HepG2 (cell line): Measurements from ENCODE around the gene SLC16A13. TPM values are rescaled to one million over a fixed set of nuclear protein-coding genes. Genes with fewer than 3 reads are reported as not detected.
A peak's percentile ranks its signal among the peaks of the same experiment; 100 is the strongest.

Experiments
- ATAC-seq: fragments of 200-7000 bp; cut with Tn5 transposase; 3 replicates; pipeline ENCODE4 v1.9.1; 2020; ENCODE audit warnings: mild to moderate bottlenecking, moderate library complexity
- BruUV-seq: library from RNA; stranded (reverse); fragments of 400-500 nt; replicated peaks from 2 replicates; lab custom pipeline; 2021; lab: Mats Ljungman, UMichigan
- CTCF ChIA-PET: fragments of 300-600 bp; formaldehyde crosslinking; extraction: SDS; loops from one replicate; lab custom pipeline; 2021; ENCODE audit warnings: low total read pairs, inconsistent platforms, low intra/inter-chr PET ratio; lab: Yijun Ruan, JAX
- POLR2A ChIA-PET: fragments of 350-600 bp; sonication (Branson Sonifier 250); formaldehyde crosslinking; loops from one replicate; lab custom pipeline; 2020; ENCODE audit warnings: antibody characterized with exemption, inconsistent platforms; lab: Yijun Ruan, JAX
- DNase-seq: peaks from one replicate; pipeline ENCODE4 v3.0.0-alpha.2; 2015; ENCODE audit warnings: low spot score
- FAIRE-seq: peaks from 3 replicates; lab custom pipeline; 2011; peaks lifted over from hg19 to GRCh38; lab: Jason Lieb, UNC
- H2AFZ ChIP-seq: one replicate; pipeline ENCODE4 v1.6.1; 2011; ENCODE audit warnings: low read length, inconsistent platforms
- H3K27ac ChIP-seq: fragments of 300-600 bp; 3 replicates; pipeline ENCODE4 v1.8.0; 2011; ENCODE audit warnings: mixed run types, mild to moderate bottlenecking, mixed read lengths, low read length, inconsistent platforms; ENCODE audit not compliant: insufficient read depth; ENCODE audit errors: extremely low read length
- H3K27me3 ChIP-seq, 2 experiments: fragments of 200-600 bp in 1 of 2; 2 replicates in 1 of 2; 3 replicates in 1 of 2; pipeline versions ENCODE4 v1.6.0 to v1.8.0; 2011; ENCODE audit warnings: low read length in 2 of 2, mild to moderate bottlenecking in 2 of 2, moderate library complexity in 2 of 2, inconsistent platforms in 1 of 2; ENCODE audit not compliant: insufficient read depth in 2 of 2, control insufficient read depth in 1 of 2
- H3K36me3 ChIP-seq, 2 experiments: fragments of 200-600 bp in 1 of 2; replicated peaks in 1 of 2; 2 replicates in 1 of 2; 3 replicates in 1 of 2; pipeline versions ENCODE4 v1.5.1 to v1.8.0; 2011; ENCODE audit warnings: low read length in 2 of 2, inconsistent platforms in 1 of 2; ENCODE audit not compliant: insufficient read depth in 2 of 2, control insufficient read depth in 1 of 2
- H3K4me1 ChIP-seq: 2 replicates; pipeline ENCODE4 v1.5.1; 2012; ENCODE audit warnings: low read length, inconsistent platforms; ENCODE audit not compliant: insufficient read depth
- H3K4me2 ChIP-seq: 2 replicates; pipeline ENCODE4 v1.6.0; 2011; ENCODE audit warnings: low read depth, low read length, inconsistent platforms
- H3K4me3 ChIP-seq, 3 experiments: fragments of 200-600 bp in 1 of 3; sonication (generic), shearing (Covaris generic) in 1 of 3; replicated peaks in 1 of 3; 2 replicates each; pipeline ENCODE4 v1.5.1; 2011 to 2016; ENCODE audit warnings: low read length in 3 of 3, inconsistent platforms in 2 of 3, low read depth in 2 of 3, mild to moderate bottlenecking in 2 of 3, control low read depth in 1 of 3, mixed read lengths in 1 of 3; ENCODE audit not compliant: insufficient read depth in 1 of 3
- H3K79me2 ChIP-seq: one replicate; pipeline ENCODE4 v1.6.1; 2011; ENCODE audit warnings: low read length, inconsistent platforms; ENCODE audit not compliant: insufficient read depth
- H3K9ac ChIP-seq: 2 replicates; pipeline ENCODE4 v1.6.0; 2011; ENCODE audit warnings: mild to moderate bottlenecking, low read depth, low read length, inconsistent platforms; ENCODE audit not compliant: insufficient read depth
- H3K9me3 ChIP-seq: 2 replicates; pipeline ENCODE4 v1.5.1; 2012; ENCODE audit warnings: mild to moderate bottlenecking, low read length
- H4K20me1 ChIP-seq: 2 replicates; pipeline ENCODE4 v1.6.0; 2011; ENCODE audit warnings: inconsistent platforms, mild to moderate bottlenecking, low read length, moderate library complexity; ENCODE audit not compliant: insufficient read depth
- ATF4 ChIP-seq, 2 experiments: fragments of 450-650 bp in 1 of 2; sonication (generic) in 1 of 2; formaldehyde crosslinking; IDR thresholded peaks; 2 replicates each; pipeline versions ENCODE4 v1.5.0 to v1.8.0; 2020 to 2022; ENCODE audit warnings: mild to moderate bottlenecking in 1 of 2, missing genetic modification reagents in 1 of 2
- CEBPB ChIP-seq: IDR thresholded peaks from 2 replicates; pipeline ENCODE4 v1.6.1; 2011; ENCODE audit warnings: low read depth, low read length, improper control_type of control experiment, borderline replicate concordance
- CREB1 ChIP-seq, 2 experiments: fragments of 450-650 bp in 1 of 2; IDR thresholded peaks; 2 replicates each; pipeline ENCODE4 v1.6.1; 2016 to 2017; ENCODE audit warnings: control low read depth in 1 of 2, mild to moderate bottlenecking in 1 of 2, missing compliant biosample characterization in 1 of 2, missing genetic modification characterization in 1 of 2
- DNMT1 ChIP-seq: sonication (generic); formaldehyde crosslinking; IDR thresholded peaks from 2 replicates; pipeline ENCODE4 v1.5.1; 2020; ENCODE audit warnings: mild to moderate bottlenecking, missing genetic modification reagents
- FOSL2 ChIP-seq: sonication (generic); formaldehyde crosslinking; IDR thresholded peaks from 2 replicates; pipeline ENCODE4 v1.4.0; 2020; ENCODE audit warnings: missing genetic modification reagents
- HDAC1 ChIP-seq: sonication (generic); formaldehyde crosslinking; IDR thresholded peaks from 2 replicates; pipeline ENCODE4 v1.5.1; 2020; ENCODE audit warnings: mild to moderate bottlenecking, missing genetic modification reagents
- HIC2 ChIP-seq: sonication (generic); formaldehyde crosslinking; IDR thresholded peaks from 2 replicates; pipeline ENCODE4 v1.9.0; 2022; ENCODE audit warnings: low read depth, missing genetic modification reagents
- LBX2 ChIP-seq: sonication (generic); formaldehyde crosslinking; IDR thresholded peaks from 2 replicates; pipeline ENCODE4 v1.5.0; 2020; ENCODE audit warnings: missing genetic modification reagents, mild to moderate bottlenecking, borderline replicate concordance
- NFE2L2 ChIP-seq: fragments of 150-350 bp; IDR thresholded peaks from 2 replicates; pipeline ENCODE4 v1.6.1; 2014; ENCODE audit warnings: low read length
- ZBTB2 ChIP-seq: sonication (generic); formaldehyde crosslinking; IDR thresholded peaks from 2 replicates; pipeline ENCODE4 v1.8.0; 2022; ENCODE audit warnings: low read depth, missing genetic modification reagents
- ZEB1 ChIP-seq: IDR thresholded peaks from 2 replicates; pipeline ENCODE4 v1.6.1; 2012; ENCODE audit warnings: mild to moderate bottlenecking, low read depth, inconsistent platforms; ENCODE audit not compliant: insufficient replicate concordance
- ZNF138 ChIP-seq: sonication (generic); formaldehyde crosslinking; IDR thresholded peaks from 2 replicates; pipeline ENCODE4 v1.5.0; 2020; ENCODE audit warnings: mild to moderate bottlenecking, low read depth, missing genetic modification reagents
- ZNF350 ChIP-seq: sonication (generic); formaldehyde crosslinking; IDR thresholded peaks from 2 replicates; pipeline ENCODE4 v1.4.0; 2020; ENCODE audit warnings: mild to moderate bottlenecking, low read depth, missing genetic modification reagents, borderline replicate concordance
- ZNF724P ChIP-seq: sonication (generic); formaldehyde crosslinking; IDR thresholded peaks from 2 replicates; pipeline ENCODE4 v1.8.0; 2022; ENCODE audit warnings: missing genetic modification reagents, borderline replicate concordance
- ZNF792 ChIP-seq: IDR thresholded peaks from 2 replicates; pipeline ENCODE4 v1.6.1; 2016
- ZNF850 ChIP-seq: sonication (generic); formaldehyde crosslinking; conservative IDR thresholded peaks from 2 replicates; pipeline ENCODE4 v1.9.0; 2021; ENCODE audit warnings: mild to moderate bottlenecking, missing genetic modification reagents
- ZNF883 ChIP-seq: sonication (generic); formaldehyde crosslinking; IDR thresholded peaks from 2 replicates; pipeline ENCODE4 v1.5.1; 2020; ENCODE audit warnings: mild to moderate bottlenecking, missing genetic modification reagents; ENCODE audit errors: not compliant biosample characterization
- ZZZ3 ChIP-seq: sonication (generic); formaldehyde crosslinking; IDR thresholded peaks from 2 replicates; pipeline ENCODE4 v1.4.0; 2020; ENCODE audit warnings: missing genetic modification reagents, mild to moderate bottlenecking, borderline replicate concordance
- WGBS: methylation state at CpG from one replicate; pipeline ENCODE4 v1.1.6; 2017; ENCODE audit warnings: low lambda C conversion rate; 5-methylcytosine and 5-hydroxymethylcytosine counted together
- in situ Hi-C: cut with HindIII; loops from 2 replicates; pipeline ENCODE4 v1.10.0; 2017; ENCODE audit warnings: low pct_unique_long_range_greater_than_20kb; ENCODE audit not compliant: extremely low pct_ligation_motif_present
- intact Hi-C: fragments of 100-400 bp; cut with micrococcal nuclease; formaldehyde crosslinking; loops from one replicate; pipeline ENCODE4 v1.10.0; 2022; ENCODE audit not compliant: unreplicated experiment
- polyA plus RNA-seq, 8 experiments: library from polyadenylated mRNA; depleted of rRNA in 3 of 8; stranded (reverse) in 7 of 8; unstranded in 1 of 8; fragments of >200 nt; fragmentation: Illumina TruSeq in 4 of 8; extraction: Trizol in 4 of 8; gene quantifications; 2 replicates each; pipeline versions ENCODE4 v1.2.1 to v1.2.3, GENCODE V29; 2011 to 2016; ENCODE audit warnings: low read depth in 4 of 8, missing spikeins in 1 of 8, mixed read lengths in 1 of 8; ENCODE audit not compliant: insufficient read depth in 1 of 8
- total RNA-seq, 5 experiments: library from RNA; depleted of rRNA; stranded (reverse); fragments of >200 nt; fragmentation: Illumina TruSeq; extraction: Trizol; gene quantifications; 2 replicates each; pipeline ENCODE4 v1.2.3, GENCODE V29; 2016; ENCODE audit warnings: low read depth in 1 of 5

Gene SLC16A13
- total and polyA plus RNA-seq, 2 of the 13 experiments (the other 11 are each of a cell fraction or from before 2014, with no cell fraction given), result 2.2 to 3.0 TPM

GRCh38 chr17:7029659-7030058, 6.2 kb upstream of the SLC16A13 start (continued):
- TF ChIP-seq CREB1 (IDR thresholded peaks at IDR 0.05) (no peak), CREB1 (CRISPR knock-in tag; IDR thresholded peaks at IDR 0.05) (no peak), HIC2 (CRISPR knock-in tag) (no peak)

GRCh38 chr17:7034955-7035590, 742 bp upstream of the SLC16A13 start:
- Histone ChIP-seq H4K20me1 (no peaks in the 10 kb centered on the region), H3K4me2 (peak overlapping the region; percentile 94), H3K36me3 (no peaks in the 10 kb centered on the region), H3K4me3 (peak overlapping the region; percentile 75 to 97 (median 94)), H3K79me2 (peaks cover 13% of the 10 kb centered on the region), H3K9ac (peak overlapping the region; percentile 88), H3K9me3 (no peaks in the 10 kb centered on the region), H3K27ac (peak overlapping the region; percentile 90), H3K4me1 (peaks cover 40% of the 10 kb centered on the region), H2AFZ (no peak overlapping the region), H3K27me3 (peaks cover 0 to under 1% of the 10 kb centered on the region in 2 experiments; a peak in 3 of 5 replicates)
- CTCF ChIA-PET, result no interaction called here
- intact Hi-C loops (no loop called here), in situ Hi-C loops (no loop called here)
- FAIRE-seq, result peak; percentile 55
- POLR2A ChIA-PET, result interaction anchor here (0.5 to 3.7 kb wide), 33 partner anchors 8 to 1147 kb away, joined by 3 to 71 read pairs (median 5); partner anchors contain the start of genes ACADVL, ASGR1, ASGR2 and CD68
- WGBS, result 0% methylated on average over 7 of the region's 7 CpGs
- peak; percentile 7 for ATAC-seq
- DNase-seq, result no peak
- BruUV-seq, result TSS peak; percentile 99
- TF ChIP-seq HDAC1 (CRISPR knock-in tag), result peak; percentile 4; the same call in 1 of the 2 replicates
- TF ChIP-seq FOSL2 (CRISPR knock-in tag), result no peak
- no peak for TF ChIP-seq NFE2L2
- no peak for TF ChIP-seq CEBPB
- no peak for TF ChIP-seq ZEB1
- 0 out of 2 replicates have a peak, but pooled peaks have one; percentile 26 for TF ChIP-seq LBX2 (CRISPR knock-in tag)
- no peak for TF ChIP-seq ZNF138 (CRISPR knock-in tag)
- TF ChIP-seq ZNF850 (CRISPR knock-in tag), result no peak
- TF ChIP-seq ZZZ3, result no peak
- TF ChIP-seq ZNF350 (CRISPR knock-in tag), result no peak
- TF ChIP-seq DNMT1, result 0 out of 2 replicates have a peak, but pooled peaks have one; percentile 44
- TF ChIP-seq ATF4 (CRISPR knock-in tag; IDR thresholded peaks at IDR 0.05), result no peak
- no peak; the same call in 1 of the 2 replicates for TF ChIP-seq ZNF792
- TF ChIP-seq ZNF724P, result no peak
- TF ChIP-seq ZNF883 (CRISPR knock-in tag), result no peak
- no peak for TF ChIP-seq ZBTB2 (CRISPR knock-in tag)
